GM12891 (cell line): ENCODE results near the gene PRR7.

ENCODE experiments used
- DNase-seq: peaks from one replicate; pipeline ENCODE4 v3.0.0; 2011; ENCODE audit warnings: low spot score; ENCODE audit not compliant: insufficient read length
- FAIRE-seq: peaks from 2 replicates; lab custom pipeline; 2011; peaks lifted over from hg19 to GRCh38; lab: Jason Lieb, UNC
- PAX5 ChIP-seq: IDR thresholded peaks from 2 replicates; pipeline ENCODE4 v1.6.1; 2011; ENCODE audit warnings: low read length, moderate library complexity, mild to moderate bottlenecking; ENCODE audit not compliant: insufficient read depth, severe bottlenecking
- POLR2A ChIP-seq: IDR thresholded peaks from 2 replicates; pipeline ENCODE4 v1.6.1; 2011; ENCODE audit warnings: low read depth, low read length, control low read depth
- POLR2AphosphoS5 ChIP-seq: IDR thresholded peaks from 2 replicates; pipeline ENCODE4 v1.6.1; 2011; ENCODE audit warnings: low read depth, low read length, control low read depth
- POU2F2 ChIP-seq: IDR thresholded peaks from 2 replicates; pipeline ENCODE4 v1.6.1; 2011; ENCODE audit warnings: low read depth, mild to moderate bottlenecking, control low read depth, low read length, moderate library complexity
- SPI1 ChIP-seq: IDR thresholded peaks from 2 replicates; pipeline ENCODE4 v1.6.1; 2011; ENCODE audit warnings: low read depth, low read length, control low read depth
- TAF1 ChIP-seq: IDR thresholded peaks from 2 replicates; pipeline ENCODE4 v1.6.1; 2011; ENCODE audit warnings: low read depth, low read length, control low read depth

Gene PRR7

GRCh38 chr5:177474846-177475562, 28.4 kb downstream of the PRR7 start:
- FAIRE-seq (no peak), DNase-seq (no peak)
- TF ChIP-seq POLR2A (no peak), PAX5 (no peak), POLR2AphosphoS5 (no peak), SPI1 (no peak), TAF1 (no peak), POU2F2 (no peak)

- FAIRE-seq (no peak), DNase-seq (no peak)
- TF ChIP-seq POLR2A (no peak), TAF1 (no peak), SPI1 (no peak), POU2F2 (no peak), POLR2AphosphoS5 (no peak), PAX5 (no peak)
Observed at GRCh38 chr5:177475563-177476427, 29.2 kb downstream of the PRR7 start.

GRCh38 chr5:177476531-177477233, 30.1 kb downstream of the PRR7 start:
- TF ChIP-seq POLR2A = no peak
- TF ChIP-seq TAF1 = no peak
- TF ChIP-seq SPI1 = no peak
- TF ChIP-seq PAX5 = no peak
- no peak for TF ChIP-seq POLR2AphosphoS5
- no peak for TF ChIP-seq POU2F2
- DNase-seq (no peak), FAIRE-seq (no peak)

DNA sequence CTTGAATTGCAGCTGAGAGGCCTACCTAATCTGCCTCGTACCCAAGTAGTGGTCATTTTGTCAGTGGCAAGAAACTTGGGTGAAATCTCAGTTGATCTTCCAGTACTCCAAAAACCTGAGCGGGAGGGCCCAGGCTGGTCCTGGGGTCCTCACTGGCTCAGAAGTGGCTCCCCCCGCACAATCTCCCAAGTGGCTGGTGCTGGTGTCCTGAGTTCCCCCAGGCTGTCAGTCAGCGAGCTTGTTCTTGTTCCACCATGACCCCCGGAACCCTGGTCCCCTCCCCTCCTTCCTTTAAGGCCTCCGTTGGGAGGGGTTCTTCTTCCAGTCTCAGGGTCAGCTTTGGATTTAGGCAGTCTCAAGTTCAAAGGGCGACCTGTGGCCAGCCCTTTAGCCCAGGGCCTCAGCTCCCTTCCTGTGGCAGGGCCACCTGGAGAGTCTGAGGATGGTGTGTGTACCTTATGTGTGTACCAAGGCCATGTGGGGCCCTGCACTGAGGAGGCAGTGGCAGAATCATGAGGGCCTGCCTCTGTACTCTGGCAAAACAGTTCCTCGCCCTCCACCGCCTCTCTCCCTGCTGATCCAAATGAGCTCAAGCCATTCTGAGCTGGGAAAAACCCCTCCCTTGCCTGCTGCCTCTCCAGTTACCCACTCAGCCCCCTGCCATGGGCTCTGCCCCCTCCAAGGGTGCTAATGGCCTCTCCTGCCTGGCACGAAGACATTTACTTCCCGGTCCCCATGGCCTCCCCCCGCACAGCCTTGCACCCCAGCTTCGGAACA, 31.3 kb downstream of the PRR7 start:
- no peak for FAIRE-seq
- no peak for TF ChIP-seq SPI1
- no peak for DNase-seq

GRCh38 chr5:177478711-177479646, 32.4 kb downstream of the PRR7 start:
- TF ChIP-seq POU2F2 (no peak), POLR2AphosphoS5 (no peak; the same call in 1 of the 2 replicates), PAX5 (no peak), TAF1 (no peak), POLR2A (no peak), SPI1 (no peak)
- no peak for DNase-seq
- no peak for FAIRE-seq

GRCh38 chr5:177479774-177480173, 33.2 kb downstream of the PRR7 start:
- FAIRE-seq = no peak
- DNase-seq = no peak

DNA sequence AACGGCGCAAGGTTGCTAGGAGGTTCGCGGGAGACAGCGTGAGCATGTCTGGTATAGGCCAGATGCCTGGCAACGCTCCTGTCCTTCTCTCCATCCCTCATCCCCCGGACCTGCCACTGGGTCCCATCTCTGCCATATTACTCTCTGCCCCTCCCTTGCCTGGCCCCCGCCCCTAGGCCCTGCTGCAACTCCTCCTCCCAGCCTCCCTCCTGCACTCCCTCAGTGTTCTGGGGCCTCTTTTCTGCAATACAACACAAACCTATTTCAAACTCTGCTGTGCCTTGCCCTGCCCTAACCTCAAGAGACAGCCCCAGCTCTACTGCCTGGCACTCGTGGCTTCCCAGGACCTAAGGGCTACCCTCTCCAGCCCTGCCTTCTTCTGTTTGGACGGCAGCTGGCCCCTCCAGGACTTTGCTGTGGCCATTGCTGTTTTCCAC, 35.8 kb downstream of the PRR7 start:
- FAIRE-seq (no peak), DNase-seq (no peak)
- TF ChIP-seq POLR2A (0 out of 2 replicates have a peak, but pooled peaks have one; percentile 33), SPI1 (no peak), POLR2AphosphoS5 (0 out of 2 replicates have a peak, but pooled peaks have one; percentile 19)

More at GRCh38 chr5:177479774-177480173, 33.2 kb downstream of the PRR7 start:
- peak; percentile 49 for TF ChIP-seq SPI1
- no peak for TF ChIP-seq PAX5

DNA sequence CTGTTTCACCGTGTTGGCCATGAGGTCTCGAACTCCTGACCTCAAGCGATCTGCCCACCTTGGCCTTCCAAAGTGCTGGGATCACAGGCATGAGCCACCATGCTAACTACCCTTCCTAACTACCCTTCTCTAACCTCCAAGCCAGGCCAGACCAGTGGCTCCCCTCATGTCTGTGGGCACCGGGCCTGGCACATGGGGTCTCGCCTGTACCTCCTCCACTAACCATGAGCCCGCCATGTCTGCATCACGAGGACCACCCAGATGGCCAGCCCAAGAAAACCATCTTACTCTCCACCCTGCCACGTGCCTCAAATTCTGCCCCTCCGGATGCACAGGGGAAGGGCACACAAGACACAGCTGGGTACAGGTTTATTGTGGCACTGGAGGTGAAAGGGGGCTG, 36.4 kb downstream of the PRR7 start:
- DNase-seq = no peak
- TF ChIP-seq POLR2AphosphoS5 = no peak
- TF ChIP-seq POLR2A = no peak
- TF ChIP-seq SPI1 = no peak
- TF ChIP-seq TAF1 = no peak
- TF ChIP-seq POU2F2 = no peak
- no peak for TF ChIP-seq PAX5
- no peak for FAIRE-seq
